K562 (cell line): ENCODE data around the gene PAEP. TPM values are rescaled to one million over a fixed set of nuclear protein-coding genes. Genes with fewer than 3 reads are reported as not detected.

ENCODE experiments used
- ATAC-seq: fragments of 200-7000 bp; cut with Tn5 transposase; 3 replicates; pipeline ENCODE4 v1.9.1; 2020; ENCODE audit warnings: moderate library complexity
- BruUV-seq: library from RNA; stranded (reverse); fragments of 400-500 nt; replicated peaks from 2 replicates; lab custom pipeline; 2021; lab: Mats Ljungman, UMichigan
- CTCF ChIA-PET: fragments of 300-600 bp; formaldehyde crosslinking; extraction: SDS; loops from one replicate; lab custom pipeline; 2021; ENCODE audit warnings: low intra/inter-chr PET ratio; lab: Yijun Ruan, JAX
- POLR2A ChIA-PET: fragments of 300-600, 350-650 bp; sonication (Branson Sonifier 250); formaldehyde crosslinking; extraction: SDS; loops from one replicate; lab custom pipeline; 2021; ENCODE audit warnings: antibody characterized with exemption, inconsistent platforms; lab: Yijun Ruan, JAX
- DNase-seq, 4 experiments: peaks; one replicate each; pipeline versions ENCODE4 v3.0.0 to v3.0.0-alpha.2; 2011 to 2018; ENCODE audit warnings: low spot score in 3 of 4, mixed read lengths in 3 of 4; ENCODE audit errors: extremely low read depth in 1 of 4
- FAIRE-seq: peaks from 2 replicates; lab custom pipeline; 2011; peaks lifted over from hg19 to GRCh38; lab: Jason Lieb, UNC
- H2AFZ ChIP-seq: 2 replicates; pipeline ENCODE4 v1.6.0; 2011; ENCODE audit warnings: low read depth, low read length, control low read depth, inconsistent platforms
- H3K27ac ChIP-seq: fragments of 200-600 bp; 3 replicates; pipeline ENCODE4 v1.8.0; 2011; ENCODE audit warnings: low read depth, mild to moderate bottlenecking, control low read depth, inconsistent platforms, low read length, moderate library complexity, mixed read lengths; ENCODE audit errors: extremely low read depth
- H3K27me3 ChIP-seq, 2 experiments: fragments of 300-600 bp in 1 of 2; 2 replicates in 1 of 2; 3 replicates in 1 of 2; pipeline versions ENCODE4 v1.6.0 to v1.8.0; 2011; ENCODE audit warnings: inconsistent platforms in 2 of 2, low read length in 2 of 2, mild to moderate bottlenecking in 1 of 2, mixed read lengths in 1 of 2, moderate library complexity in 1 of 2; ENCODE audit not compliant: control insufficient read depth in 2 of 2, insufficient read depth in 2 of 2
- H3K36me3 ChIP-seq: fragments of 300-600 bp; 3 replicates; pipeline ENCODE4 v1.8.0; 2011; ENCODE audit warnings: mild to moderate bottlenecking, low read length, inconsistent platforms; ENCODE audit not compliant: control insufficient read depth, insufficient read depth
- H3K4me1 ChIP-seq, 2 experiments: fragments of 200-600 bp in 1 of 2; replicated peaks in 1 of 2; 2 replicates in 1 of 2; 3 replicates in 1 of 2; pipeline versions ENCODE4 v1.5.1 to v1.8.0; 2011; ENCODE audit warnings: inconsistent platforms in 2 of 2, low read length in 2 of 2, mild to moderate bottlenecking in 1 of 2, mixed read lengths in 1 of 2, moderate library complexity in 1 of 2; ENCODE audit not compliant: control insufficient read depth in 2 of 2, insufficient read depth in 2 of 2
- H3K4me2 ChIP-seq: 2 replicates; pipeline ENCODE4 v1.6.1; 2011; ENCODE audit warnings: low read length, control low read depth, inconsistent platforms, mixed read lengths; ENCODE audit not compliant: insufficient read depth
- H3K4me3 ChIP-seq: fragments of 200-600 bp; sonication (generic), shearing (Covaris generic); 2 replicates; pipeline ENCODE4 v1.5.1; 2016; ENCODE audit warnings: control low read depth, inconsistent platforms
- H3K79me2 ChIP-seq: fragments of 200-600 bp; 3 replicates; pipeline ENCODE4 v1.8.0; 2011; ENCODE audit warnings: low read length, inconsistent platforms; ENCODE audit not compliant: control insufficient read depth, insufficient read depth
- H3K9ac ChIP-seq, 2 experiments: 2 replicates each; pipeline versions ENCODE4 v1.6.0 to v1.6.1; 2011; ENCODE audit warnings: low read depth in 2 of 2, low read length in 2 of 2, control low read depth in 1 of 2, inconsistent platforms in 1 of 2, mild to moderate bottlenecking in 1 of 2, mixed read lengths in 1 of 2; ENCODE audit not compliant: insufficient read depth in 1 of 2
- H3K9me1 ChIP-seq: one replicate; pipeline ENCODE4 v1.6.0; 2011; ENCODE audit warnings: inconsistent platforms, mild to moderate bottlenecking, low read length, moderate library complexity; ENCODE audit not compliant: control insufficient read depth, insufficient read depth
- H3K9me3 ChIP-seq: replicated peaks from 2 replicates; pipeline ENCODE4 v1.5.1; 2011; ENCODE audit warnings: low read depth, low read length, inconsistent platforms; ENCODE audit not compliant: control insufficient read depth, insufficient read depth
- H4K20me1 ChIP-seq: replicated peaks from 2 replicates; pipeline ENCODE4 v1.6.1; 2011; ENCODE audit warnings: low read length, inconsistent platforms, mixed read lengths; ENCODE audit not compliant: control insufficient read depth, insufficient read depth
- DEAF1 ChIP-seq: fragments of 450-650 bp; formaldehyde crosslinking; IDR thresholded peaks from 2 replicates; pipeline ENCODE4 v1.4.0; 2020; ENCODE audit warnings: mild to moderate bottlenecking, moderate library complexity
- DPF2 ChIP-seq: fragments of 450-650 bp; IDR thresholded peaks from 2 replicates; pipeline ENCODE4 v1.6.1; 2016
- NR2C2 ChIP-seq, 2 experiments: fragments of 200-800 bp in 1 of 2; sonication (Bioruptor generic) in 1 of 2; sonication (generic) in 1 of 2; formaldehyde crosslinking in 1 of 2; IDR thresholded peaks; 2 replicates each; pipeline versions ENCODE4 v1.6.1 to v1.8.0; 2016 to 2022; ENCODE audit warnings: mild to moderate bottlenecking in 1 of 2, missing compliant biosample characterization in 1 of 2, missing genetic modification characterization in 1 of 2, missing genetic modification reagents in 1 of 2
- RBM15 ChIP-seq: fragments of 200-400 bp; formaldehyde crosslinking; IDR thresholded peaks from 2 replicates; pipeline ENCODE4 v1.6.1; 2018; ENCODE audit warnings: mild to moderate bottlenecking, low read length, moderate library complexity; ENCODE audit not compliant: insufficient read depth
- SMARCB1 ChIP-seq: IDR thresholded peaks from 2 replicates; pipeline ENCODE4 v1.6.1; 2011; ENCODE audit warnings: improper control_type of control experiment, low read depth; ENCODE audit not compliant: insufficient read length
- SMARCC2 ChIP-seq: fragments of 450-650 bp; IDR thresholded peaks from 2 replicates; pipeline ENCODE4 v1.6.1; 2017; ENCODE audit warnings: antibody characterized with exemption, moderate library complexity, mild to moderate bottlenecking, low read depth
- ZKSCAN8 ChIP-seq: fragments of 200-800 bp; sonication (Bioruptor generic); IDR thresholded peaks from 2 replicates; pipeline ENCODE4 v1.6.1; 2016; ENCODE audit warnings: missing genetic modification characterization, missing compliant biosample characterization
- WGBS: fragments of 100-300 bp; shearing (Covaris generic); methylation state at CpG from one replicate; pipeline ENCODE4 v1.1.6; 2016; ENCODE audit warnings: low coverage, mixed read lengths; ENCODE audit not compliant: insufficient coverage; ENCODE audit errors: missing lambda C conversion rate; 5-methylcytosine and 5-hydroxymethylcytosine counted together
- in situ Hi-C: fragments of 300-500 bp; cut with MboI; formaldehyde crosslinking; loops from 4 replicates; pipeline ENCODE4 v1.15.0; 2018; ENCODE audit warnings: inconsistent platforms, mixed read lengths
- intact Hi-C: fragments of 100-400 bp; cut with micrococcal nuclease; formaldehyde crosslinking; loops from 2 replicates; pipeline ENCODE4 v1.14.2; 2022
- polyA plus RNA-seq, 8 experiments: library from polyadenylated mRNA; depleted of rRNA in 4 of 8; stranded (reverse) in 5 of 8; unstranded in 3 of 8; fragments of >200 nt; fragmentation: Nextera tagmentation in 2 of 8; fragmentation: Illumina TruSeq in 1 of 8; extraction: Ambion mirVana in 2 of 8; extraction: Trizol in 1 of 8; gene quantifications; 2 replicates each; pipeline versions ENCODE4 v1.2.1 to v1.2.3, GENCODE V29; 2011 to 2014; ENCODE audit warnings: inconsistent platforms in 1 of 8, missing spikeins in 1 of 8
- total RNA-seq, 7 experiments: library from RNA; depleted of rRNA in 6 of 7; stranded (reverse); fragments of >200 nt in 6 of 7; fragmentation: Illumina TruSeq in 2 of 7; extraction: Trizol in 2 of 7; gene quantifications; 2 replicates each; pipeline versions ENCODE4 v1.2.1 to v1.2.3, GENCODE V29; 2011 to 2021; ENCODE audit warnings: low replicate concordance in 1 of 7
- TF ChIP-seq, protein P1 (sequence below): fragments of 250-450 bp; sonication (Bioruptor Pico); IDR thresholded peaks from 2 replicates; pipeline ENCODE4 v1.5.0; 2020; ENCODE audit warnings: mild to moderate bottlenecking

PAEP gene
- total and polyA plus RNA-seq, 9 of the 15 experiments (the other 6 are each of a cell fraction or from before 2014, with no cell fraction given) = 0.22 to 4.5 (median 0.58) TPM

GRCh38 chr9:135607401-135608293 lies 46.1 kb downstream of the PAEP start (continued):
- TF ChIP-seq, protein P1, sequence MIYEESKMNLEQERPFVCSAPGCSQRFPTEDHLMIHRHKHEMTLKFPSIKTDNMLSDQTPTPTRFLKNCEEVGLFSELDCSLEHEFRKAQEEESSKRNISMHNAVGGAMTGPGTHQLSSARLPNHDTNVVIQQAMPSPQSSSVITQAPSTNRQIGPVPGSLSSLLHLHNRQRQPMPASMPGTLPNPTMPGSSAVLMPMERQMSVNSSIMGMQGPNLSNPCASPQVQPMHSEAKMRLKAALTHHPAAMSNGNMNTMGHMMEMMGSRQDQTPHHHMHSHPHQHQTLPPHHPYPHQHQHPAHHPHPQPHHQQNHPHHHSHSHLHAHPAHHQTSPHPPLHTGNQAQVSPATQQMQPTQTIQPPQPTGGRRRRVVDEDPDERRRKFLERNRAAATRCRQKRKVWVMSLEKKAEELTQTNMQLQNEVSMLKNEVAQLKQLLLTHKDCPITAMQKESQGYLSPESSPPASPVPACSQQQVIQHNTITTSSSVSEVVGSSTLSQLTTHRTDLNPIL (CRISPR knock-in tag) = no peak
- TF ChIP-seq RBM15 (no peak), NR2C2 (CRISPR knock-in tag; IDR thresholded peaks at IDR 0.05) (no peak), NR2C2 (tag; IDR thresholded peaks at IDR 0.05) (no peak), DPF2 (no peak)

DNA sequence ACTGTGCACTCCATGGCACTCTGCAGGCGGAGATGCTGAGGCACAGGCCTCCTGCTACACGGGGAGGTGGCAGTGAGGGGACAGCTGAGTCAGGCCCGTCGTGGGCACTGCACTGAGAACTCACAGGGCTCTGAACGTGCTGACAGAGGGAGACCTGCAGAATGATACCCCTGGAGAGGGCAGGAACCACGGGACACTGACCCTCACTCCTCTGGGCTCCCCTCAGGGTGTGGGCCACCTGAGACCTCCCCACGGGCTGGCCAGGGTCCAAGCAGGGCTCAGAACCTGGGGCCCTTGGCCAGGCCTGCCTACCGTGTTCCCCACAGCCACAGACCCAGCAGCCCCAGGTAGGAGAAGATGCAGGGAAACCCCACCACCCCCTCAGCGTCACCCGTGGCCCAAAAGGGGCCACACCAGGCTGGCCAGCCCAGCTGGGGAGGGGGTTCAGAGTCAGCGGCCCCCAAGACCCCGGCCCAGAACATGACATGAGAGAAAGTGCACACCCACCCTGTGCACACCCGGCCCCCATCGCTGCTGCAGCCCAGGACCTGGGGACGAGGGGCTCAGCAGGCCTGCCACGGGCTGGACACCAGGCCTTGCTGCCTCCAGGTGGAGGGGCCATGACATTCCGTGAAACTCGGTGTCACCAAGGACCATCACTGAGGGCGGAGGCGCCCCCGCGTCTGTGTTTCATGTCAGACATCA lies 46.9 kb downstream of the PAEP start:
- WGBS = 2% methylated on average over 14 of the region's 22 CpGs
- in situ Hi-C loops = no loop called here
- DNase-seq = no peak

More for the DNA sequence above, 46.9 kb downstream of the PAEP start:
- Histone ChIP-seq H3K36me3 (no peaks in the 10 kb centered on the region), H2AFZ (no peak overlapping the region), H3K4me3 (no peak overlapping the region), H3K27me3 (peaks cover 5 to 53% of the 10 kb centered on the region in 2 experiments; a peak in 3 of 5 replicates), H3K9me1 (no peaks in the 10 kb centered on the region), H3K4me2 (no peak overlapping the region), H3K4me1 (peaks cover 0 to 20% of the 10 kb centered on the region in 2 experiments; a peak in 2 of 5 replicates), H3K27ac (no peak overlapping the region), H4K20me1 (peaks cover 13% of the 10 kb centered on the region; the same call in 1 of the 2 replicates), H3K9me3 (no peaks in the 10 kb centered on the region), H3K79me2 (no peaks in the 10 kb centered on the region), H3K9ac (no peak overlapping the region)
- intact Hi-C loops = loop anchor here (10.0 kb wide), 1 partner anchor 76 kb away; no protein-coding TSS in a partner anchor
- FAIRE-seq (no peak), ATAC-seq (no peak)
- no TSS peak for BruUV-seq
- TF ChIP-seq SMARCB1 (no peak), DEAF1 (CRISPR knock-in tag) (no peak), ZKSCAN8 (CRISPR knock-in tag) (no peak), SMARCC2 (no peak)
- ChIA-PET CTCF (no interaction called here), POLR2A (interaction anchor here (0.6 kb wide), 2 partner anchors 52 to 624 kb away, joined by 3 to 4 read pairs; no protein-coding TSS in a partner anchor)
